A673 (cell line): ENCODE measurements around the gene SLC6A12.

Experiments used
- EZH2 ChIP-seq: fragments of 200-600 bp; sonication (generic); IDR thresholded peaks from 2 replicates; pipeline ENCODE4 v1.6.1; 2017; ENCODE audit warnings: borderline replicate concordance, low read depth, mild to moderate bottlenecking, mixed read lengths, antibody characterized with exemption, low read length; ENCODE audit not compliant: poor library complexity, severe bottlenecking
- TF ChIP-seq, protein P1 (sequence below): fragments of 300-800, 200-600 bp; sonication (generic); conservative IDR thresholded peaks from 2 replicates; pipeline ENCODE4 v1.5.1; 2017; ENCODE audit warnings: low read depth, mild to moderate bottlenecking, antibody characterized with exemption, low read length, moderate library complexity, mixed read lengths

DNA sequence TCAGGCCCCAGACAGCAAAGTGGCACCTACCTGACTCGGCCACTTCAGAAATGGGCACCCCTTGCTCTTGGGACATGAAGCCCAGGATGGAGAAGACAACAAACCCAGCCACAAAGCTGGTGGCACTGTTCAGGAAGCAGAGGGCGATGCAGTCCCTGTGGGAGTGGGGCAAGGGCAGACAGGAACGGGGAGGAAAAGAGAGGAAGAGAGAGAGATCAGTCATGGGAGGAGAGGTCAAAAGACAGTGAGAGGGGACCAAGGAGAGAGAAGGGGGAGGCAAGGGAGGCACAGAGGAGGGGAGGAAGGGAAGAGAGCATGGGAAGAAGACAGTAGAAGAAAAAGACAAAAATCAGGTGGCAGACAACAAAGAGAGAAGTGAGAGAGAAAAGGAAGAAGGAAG, 16.6 kb downstream of the SLC6A12 start:
- TF ChIP-seq, protein P1, sequence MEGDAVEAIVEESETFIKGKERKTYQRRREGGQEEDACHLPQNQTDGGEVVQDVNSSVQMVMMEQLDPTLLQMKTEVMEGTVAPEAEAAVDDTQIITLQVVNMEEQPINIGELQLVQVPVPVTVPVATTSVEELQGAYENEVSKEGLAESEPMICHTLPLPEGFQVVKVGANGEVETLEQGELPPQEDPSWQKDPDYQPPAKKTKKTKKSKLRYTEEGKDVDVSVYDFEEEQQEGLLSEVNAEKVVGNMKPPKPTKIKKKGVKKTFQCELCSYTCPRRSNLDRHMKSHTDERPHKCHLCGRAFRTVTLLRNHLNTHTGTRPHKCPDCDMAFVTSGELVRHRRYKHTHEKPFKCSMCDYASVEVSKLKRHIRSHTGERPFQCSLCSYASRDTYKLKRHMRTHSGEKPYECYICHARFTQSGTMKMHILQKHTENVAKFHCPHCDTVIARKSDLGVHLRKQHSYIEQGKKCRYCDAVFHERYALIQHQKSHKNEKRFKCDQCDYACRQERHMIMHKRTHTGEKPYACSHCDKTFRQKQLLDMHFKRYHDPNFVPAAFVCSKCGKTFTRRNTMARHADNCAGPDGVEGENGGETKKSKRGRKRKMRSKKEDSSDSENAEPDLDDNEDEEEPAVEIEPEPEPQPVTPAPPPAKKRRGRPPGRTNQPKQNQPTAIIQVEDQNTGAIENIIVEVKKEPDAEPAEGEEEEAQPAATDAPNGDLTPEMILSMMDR = no peak
- no peak for TF ChIP-seq EZH2
